Breast epithelium (tissue), 4 donors: ENCODE results near the gene RTN4R. TPM values are rescaled to one million over a fixed set of nuclear protein-coding genes. Genes with fewer than 3 reads are reported as not detected.

Source experiments
- DNase-seq, 2 donors: peaks; one replicate each; pipeline ENCODE4 v3.0.0-alpha.2; 2019; ENCODE audit warnings: low spot score in 2 of 2
- H3K27ac ChIP-seq, 2 donors: fragments of 200-600 bp; sonication (generic) in 1 of 2; one replicate each; pipeline ENCODE4 v1.5.1; 2016 to 2019; ENCODE audit warnings: mild to moderate bottlenecking in 1 of 2
- H3K27me3 ChIP-seq, 2 donors: fragments of 200-600 bp; sonication (generic) in 1 of 2; one replicate each; pipeline versions ENCODE4 v1.5.1 to v1.6.0; 2017 to 2019; ENCODE audit warnings: control low read depth in 1 of 2, mild to moderate bottlenecking in 1 of 2
- H3K36me3 ChIP-seq: fragments of 200-600 bp; one replicate; pipeline ENCODE4 v1.5.1; 2019
- H3K4me1 ChIP-seq, 2 donors: fragments of 200-600 bp; sonication (generic); one replicate each; pipeline ENCODE4 v1.5.1; 2016 to 2019; ENCODE audit warnings: control low read depth in 1 of 2
- H3K4me3 ChIP-seq, 3 donors: fragments of 200-600 bp; sonication (generic); 1 replicate in 2 of 3; 2 replicates in 1 of 3; pipeline ENCODE4 v1.5.1; 2016 to 2019; ENCODE audit warnings: mild to moderate bottlenecking in 3 of 3, moderate library complexity in 2 of 3
- H3K9me3 ChIP-seq, 2 donors: fragments of 200-600 bp; sonication (generic) in 1 of 2; one replicate each; pipeline ENCODE4 v1.5.1; 2016 to 2019; ENCODE audit warnings: control low read depth in 1 of 2
- CTCF ChIP-seq, 3 donors: fragments of 450-650 bp; IDR thresholded peaks; one replicate each; pipeline ENCODE4 v1.5.1; 2016 to 2017; ENCODE audit warnings: antibody characterized with exemption in 3 of 3, mild to moderate bottlenecking in 3 of 3, moderate library complexity in 3 of 3
- POLR2A ChIP-seq: fragments of 450-650 bp; IDR thresholded peaks from one replicate; pipeline ENCODE4 v1.6.1; 2016; ENCODE audit warnings: antibody characterized with exemption, mild to moderate bottlenecking, moderate library complexity
- POLR2AphosphoS5 ChIP-seq, 3 donors: sonication (generic); formaldehyde crosslinking; IDR thresholded peaks; one replicate each; pipeline ENCODE4 v1.6.1; 2017; ENCODE audit warnings: antibody characterized with exemption in 3 of 3
- intact Hi-C: fragments of 100-400 bp; cut with DNase I; formaldehyde crosslinking; loops from one replicate; pipeline ENCODE4 v1.15.1; 2023; ENCODE audit warnings: low total_unique reads
- total RNA-seq, 3 donors: library from RNA; depleted of rRNA; stranded (reverse); fragments of >200 nt; gene quantifications; one replicate each; pipeline ENCODE4 v1.1.0, GENCODE V29; 2016

Gene RTN4R
- total RNA-seq, 3 donors from 2014 or later, result 0.48 to 2.0 (median 1.9) TPM

- no peaks in the 10 kb centered on the region for H3K27me3 ChIP-seq
- H3K27ac ChIP-seq, result no peak overlapping the region
- intact Hi-C loops, result no loop called here
- H3K36me3 ChIP-seq, result no peaks in the 10 kb centered on the region
- TF ChIP-seq POLR2AphosphoS5 (IDR thresholded peaks at IDR 0.05) (no peak), CTCF (IDR thresholded peaks at IDR 0.05) (no peak), POLR2A (no peak)
- no peak overlapping the region for H3K4me3 ChIP-seq
- no peaks in the 10 kb centered on the region for H3K4me1 ChIP-seq
- no peaks in the 10 kb centered on the region for H3K9me3 ChIP-seq
- DNase-seq, result no peak
Measured at GRCh38 chr22:20230777-20231420, 37.2 kb downstream of the RTN4R start.

- no peaks in the 10 kb centered on the region for H3K27me3 ChIP-seq
- H3K4me1 ChIP-seq, result no peaks in the 10 kb centered on the region
- DNase-seq, result no peak
- intact Hi-C loops, result no loop called here
- H3K36me3 ChIP-seq, result no peaks in the 10 kb centered on the region
- no peak overlapping the region for H3K27ac ChIP-seq
- TF ChIP-seq CTCF (IDR thresholded peaks at IDR 0.05), result no peak
- TF ChIP-seq POLR2A, result no peak
- no peak for TF ChIP-seq POLR2AphosphoS5 (IDR thresholded peaks at IDR 0.05)
- H3K9me3 ChIP-seq, result no peaks in the 10 kb centered on the region
- no peak overlapping the region for H3K4me3 ChIP-seq
Measured at GRCh38 chr22:20229916-20230775, 38.0 kb downstream of the RTN4R start.

GRCh38 chr22:20228939-20229272, 39.2 kb downstream of the RTN4R start:
- Histone ChIP-seq H3K9me3 (no peaks in the 10 kb centered on the region), H3K4me3 (no peak overlapping the region), H3K27ac (no peak overlapping the region), H3K4me1 (no peaks in the 10 kb centered on the region), H3K36me3 (no peaks in the 10 kb centered on the region), H3K27me3 (no peaks in the 10 kb centered on the region)
- TF ChIP-seq POLR2A, result no peak
- TF ChIP-seq CTCF (IDR thresholded peaks at IDR 0.05), result no peak
- TF ChIP-seq POLR2AphosphoS5 (IDR thresholded peaks at IDR 0.05), result no peak
- intact Hi-C loops, result no loop called here
- DNase-seq, result no peak

- TF ChIP-seq POLR2A, result no peak
- no peak for TF ChIP-seq POLR2AphosphoS5 (IDR thresholded peaks at IDR 0.05)
- TF ChIP-seq CTCF (IDR thresholded peaks at IDR 0.05), result no peak
- Histone ChIP-seq H3K27ac (no peak overlapping the region), H3K36me3 (no peaks in the 10 kb centered on the region), H3K27me3 (no peaks in the 10 kb centered on the region), H3K4me3 (no peak overlapping the region), H3K4me1 (no peaks in the 10 kb centered on the region), H3K9me3 (no peaks in the 10 kb centered on the region)
- intact Hi-C loops, result no loop called here
- no peak for DNase-seq
Measured at GRCh38 chr22:20228055-20228938, 39.8 kb downstream of the RTN4R start.
